Measurements from ENCODE around the gene UTS2. TPM values are rescaled to one million over a fixed set of nuclear protein-coding genes. Genes with fewer than 3 reads are reported as not detected.
A peak's percentile ranks its signal among the peaks of the same experiment; 100 is the strongest.

UTS2 gene
- total RNA-seq, 2 donors from 2014 or later, result 1.0 to 2.2 TPM

DNA sequence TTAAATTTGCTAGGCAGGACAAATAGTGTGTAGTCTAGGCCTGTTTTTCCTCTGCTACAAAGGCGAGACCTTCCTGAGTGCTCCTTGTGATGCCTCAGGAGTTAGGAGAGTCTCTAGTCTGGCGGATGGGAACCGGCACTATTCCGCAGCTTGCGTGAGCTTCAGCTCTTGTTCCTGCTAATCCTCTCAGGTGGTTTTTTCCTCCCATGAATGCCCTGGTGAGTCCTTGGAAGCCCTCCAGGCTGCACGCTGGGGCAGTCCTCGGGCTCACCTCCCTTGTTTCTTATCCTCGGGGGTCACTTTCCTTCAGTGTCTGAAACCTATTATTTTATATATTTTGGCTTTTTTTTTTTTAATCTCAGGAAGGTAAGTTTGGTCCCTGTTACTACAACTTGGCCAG lies 28.2 kb downstream of the UTS2 start:
- peaks cover 11% of the 10 kb centered on the region for H3K36me3 Mint-ChIP-seq (ENCODE audit: low read depth)
- H3K27ac Mint-ChIP-seq, result no peak overlapping the region
- peaks cover 4% of the 10 kb centered on the region for H3K4me1 Mint-ChIP-seq
- H3K9me3 ChIP-seq (ENCODE audit: control insufficient read depth, low read length, poor library complexity, severe bottlenecking), result no peaks in the 10 kb centered on the region
- no peaks in the 10 kb centered on the region for H3K27me3 Mint-ChIP-seq
- DNase-seq (no peak), ATAC-seq (no peak)
- H3K4me3 Mint-ChIP-seq, result no peak overlapping the region

DNA sequence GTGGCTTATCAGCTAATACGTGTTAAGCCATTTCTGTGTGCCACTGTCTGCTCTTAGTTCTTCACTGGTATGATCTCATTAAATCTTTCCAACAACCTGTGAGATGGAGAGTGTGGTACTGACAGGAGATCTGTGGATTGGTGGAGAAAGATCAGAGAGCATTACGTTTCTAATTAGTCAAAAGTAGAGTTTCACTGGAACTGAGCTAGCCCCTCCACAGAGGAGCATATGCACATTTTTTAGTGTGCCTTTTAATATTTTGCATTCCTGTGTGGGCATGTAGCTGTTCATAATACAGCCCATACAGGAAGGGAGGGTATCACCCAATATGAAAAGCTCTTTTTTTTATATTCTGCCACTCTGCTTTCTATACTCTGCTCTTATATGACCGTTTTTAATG lies 31.6 kb downstream of the UTS2 start:
- Mint-ChIP-seq H3K27me3 (no peaks in the 10 kb centered on the region), H3K4me1 (no peaks in the 10 kb centered on the region), H3K36me3 (ENCODE audit: low read depth) (peaks cover 5% of the 10 kb centered on the region), H3K4me3 (no peak overlapping the region), H3K27ac (no peak overlapping the region)
- no peak for ATAC-seq
- DNase-seq, result no peak
- no peaks in the 10 kb centered on the region for H3K9me3 ChIP-seq (ENCODE audit: control insufficient read depth, low read length, poor library complexity, severe bottlenecking)

DNA sequence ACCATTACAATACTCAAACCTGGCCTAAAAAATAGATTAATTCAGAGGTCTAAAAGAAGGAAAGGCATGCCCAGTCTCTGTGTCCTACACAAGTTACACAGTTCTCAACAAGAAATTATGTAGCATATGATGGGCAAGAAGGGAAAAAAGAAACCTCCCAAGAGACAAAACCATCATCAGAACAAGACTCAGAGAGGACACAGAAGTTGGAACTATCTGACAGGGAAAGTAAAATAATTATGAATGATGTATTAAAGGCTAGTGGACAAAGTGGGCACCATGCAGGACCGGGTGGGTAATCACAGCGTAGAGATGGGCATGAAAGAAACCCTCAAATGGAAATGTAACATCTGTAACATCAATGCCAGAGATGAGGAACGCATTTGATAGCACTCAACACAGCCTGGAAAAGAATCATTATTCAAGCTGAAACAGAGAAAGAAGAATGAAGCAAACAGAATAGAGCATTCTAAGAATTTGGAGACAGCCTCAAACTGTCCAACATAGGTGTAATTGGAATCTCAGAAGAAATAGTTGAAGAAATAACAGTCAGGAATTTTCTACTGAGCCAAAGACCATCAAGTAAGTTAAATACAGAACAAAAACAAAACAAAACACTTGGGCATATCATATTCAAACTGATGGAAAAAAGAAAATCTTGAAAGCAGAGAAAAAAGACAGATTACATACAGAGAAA lies 39.0 kb downstream of the UTS2 start:
- Mint-ChIP-seq H3K4me3 (no peak overlapping the region), H3K27ac (no peak overlapping the region), H3K27me3 (no peaks in the 10 kb centered on the region), H3K4me1 (no peaks in the 10 kb centered on the region), H3K36me3 (ENCODE audit: low read depth) (peaks cover 7% of the 10 kb centered on the region)
- H3K9me3 ChIP-seq (ENCODE audit: control insufficient read depth, low read length, poor library complexity, severe bottlenecking), result peaks cover 3% of the 10 kb centered on the region
- ATAC-seq, result no peak
- no peak for DNase-seq

DNA sequence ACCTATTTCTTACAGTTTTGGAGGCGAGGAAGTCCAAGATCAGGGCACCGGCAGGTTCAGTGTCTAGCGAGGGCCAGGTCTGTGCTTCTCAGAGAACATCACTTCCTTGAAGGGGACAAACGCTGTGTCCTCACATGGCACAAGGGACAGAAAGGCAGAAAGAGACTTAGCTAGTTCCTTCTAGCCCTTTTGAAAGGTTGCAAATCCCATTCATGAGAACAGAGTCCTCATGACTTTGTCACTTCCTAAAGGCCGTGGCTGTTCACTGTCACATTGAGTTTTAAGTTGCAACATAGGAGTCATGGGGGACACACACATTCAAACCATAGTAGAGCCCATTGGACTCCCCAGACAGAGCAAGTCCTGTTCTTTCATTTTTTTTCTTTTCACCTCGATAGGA lies 41.4 kb downstream of the UTS2 start:
- ATAC-seq (no peak), DNase-seq (no peak)
- no peaks in the 10 kb centered on the region for H3K27me3 Mint-ChIP-seq
- H3K36me3 Mint-ChIP-seq (ENCODE audit: low read depth), result peaks cover 7% of the 10 kb centered on the region
- no peak overlapping the region for H3K4me3 Mint-ChIP-seq
- no peaks in the 10 kb centered on the region for H3K4me1 Mint-ChIP-seq
- no peak overlapping the region for H3K27ac Mint-ChIP-seq
- peaks cover 3% of the 10 kb centered on the region for H3K9me3 ChIP-seq (ENCODE audit: control insufficient read depth, low read length, poor library complexity, severe bottlenecking)

DNA sequence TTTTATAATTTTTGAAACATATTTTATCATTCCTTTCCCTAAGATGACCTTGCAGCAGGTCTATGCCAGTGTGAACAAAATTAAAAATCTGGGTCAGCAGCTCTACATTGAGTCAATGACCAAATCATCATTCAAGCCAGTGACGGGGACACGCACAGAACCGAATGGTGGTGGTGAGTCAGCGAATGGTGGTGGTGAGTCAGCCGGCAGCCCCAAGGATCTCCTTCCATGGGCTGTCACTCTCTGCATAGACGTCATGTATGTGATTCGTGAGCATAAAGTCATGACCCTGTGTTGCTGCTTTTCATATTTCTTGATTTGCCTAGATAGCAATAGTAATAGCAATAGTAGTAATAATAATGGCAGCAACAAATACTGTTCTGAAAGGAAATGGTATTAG lies 42.5 kb downstream of the UTS2 start:
- H3K36me3 Mint-ChIP-seq (ENCODE audit: low read depth), result peaks cover 7% of the 10 kb centered on the region
- no peaks in the 10 kb centered on the region for H3K4me1 Mint-ChIP-seq
- peaks cover 3% of the 10 kb centered on the region for H3K9me3 ChIP-seq (ENCODE audit: control insufficient read depth, low read length, poor library complexity, severe bottlenecking)
- H3K27me3 Mint-ChIP-seq, result no peaks in the 10 kb centered on the region
- H3K4me3 Mint-ChIP-seq, result no peak overlapping the region
- no peak overlapping the region for H3K27ac Mint-ChIP-seq
- DNase-seq (no peak), ATAC-seq (no peak)

DNA sequence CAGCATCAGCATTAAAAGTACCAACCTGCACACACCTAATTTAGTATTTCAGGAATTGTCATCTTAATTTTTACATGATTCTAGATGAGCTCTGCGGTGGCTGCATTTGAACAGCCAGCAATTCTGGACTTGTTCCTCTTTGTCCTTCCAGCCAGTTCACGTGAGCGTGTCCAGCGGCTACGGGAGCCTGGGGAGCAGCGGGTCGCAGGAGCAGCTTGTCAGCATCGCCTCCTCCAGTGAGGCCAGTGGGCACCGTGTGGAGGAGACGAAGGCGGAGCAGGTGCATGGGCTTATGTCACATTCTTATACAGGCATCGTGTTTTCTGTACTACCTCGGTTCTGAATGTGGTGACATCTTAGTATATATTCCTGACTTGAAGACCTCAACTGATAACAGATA lies 43.1 kb downstream of the UTS2 start:
- ATAC-seq, result no peak
- H3K9me3 ChIP-seq (ENCODE audit: control insufficient read depth, low read length, poor library complexity, severe bottlenecking), result peaks cover 3% of the 10 kb centered on the region
- no peak for DNase-seq
- H3K27me3 Mint-ChIP-seq, result no peaks in the 10 kb centered on the region
- no peak overlapping the region for H3K27ac Mint-ChIP-seq
- no peak overlapping the region for H3K4me3 Mint-ChIP-seq
- H3K4me1 Mint-ChIP-seq, result no peaks in the 10 kb centered on the region
- H3K36me3 Mint-ChIP-seq (ENCODE audit: low read depth), result peaks cover 10% of the 10 kb centered on the region

DNA sequence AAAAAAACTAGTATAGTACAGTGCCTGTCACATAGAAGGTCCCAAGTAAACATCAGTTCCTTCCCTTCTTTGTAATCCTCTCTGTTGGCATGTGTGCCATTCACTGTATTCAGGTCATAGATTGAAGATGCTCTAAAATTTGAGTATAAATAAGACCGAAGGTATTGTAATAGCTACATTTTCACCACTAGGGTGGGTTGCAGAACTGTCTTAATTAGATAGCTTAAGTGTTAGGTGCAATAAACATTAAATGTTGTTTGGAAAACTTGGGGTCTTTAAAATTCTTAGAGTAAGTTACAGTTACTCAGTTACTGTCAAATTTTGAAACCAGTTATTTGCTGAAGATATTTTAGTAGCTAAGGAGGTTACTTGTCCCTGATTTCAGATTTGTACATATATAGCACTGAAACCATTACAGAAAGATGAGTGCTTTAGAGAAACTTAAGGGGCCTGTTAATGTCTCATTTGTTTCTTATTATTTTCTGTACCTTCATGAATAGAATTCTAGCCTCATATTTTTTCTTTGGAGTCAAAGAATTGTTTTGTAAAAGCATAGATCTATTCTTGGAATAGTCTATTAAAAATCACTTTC lies 44.5 kb downstream of the UTS2 start:
- no peaks in the 10 kb centered on the region for H3K27me3 Mint-ChIP-seq

DNA sequence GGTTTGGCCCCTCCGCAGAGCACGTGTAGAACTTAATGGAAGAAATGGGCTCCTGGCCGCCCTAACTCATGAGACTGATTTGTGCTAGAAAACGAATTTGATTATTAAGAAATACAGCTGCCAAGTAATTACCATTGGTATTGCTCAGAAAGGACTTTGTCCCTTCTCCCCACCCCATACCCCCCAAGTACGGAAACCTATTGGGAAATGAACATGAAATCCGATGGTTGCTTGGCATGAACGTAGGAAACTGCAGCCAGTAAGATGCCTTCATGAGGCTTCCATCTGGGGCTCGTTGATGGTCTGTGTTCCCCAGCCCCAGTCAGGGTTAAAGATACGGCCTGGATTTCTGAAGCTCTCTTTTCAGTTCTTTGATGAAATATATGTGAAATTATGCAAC lies 47.4 kb downstream of the UTS2 start:
- Mint-ChIP-seq H3K36me3 (ENCODE audit: low read depth) (peaks cover 3% of the 10 kb centered on the region), H3K4me1 (no peaks in the 10 kb centered on the region), H3K27me3 (no peaks in the 10 kb centered on the region), H3K4me3 (no peak overlapping the region), H3K27ac (no peak overlapping the region)
- no peak for ATAC-seq
- DNase-seq, result no peak
- H3K9me3 ChIP-seq (ENCODE audit: control insufficient read depth, low read length, poor library complexity, severe bottlenecking), result no peaks in the 10 kb centered on the region

More for the DNA sequence above, 44.5 kb downstream of the UTS2 start:
- ATAC-seq (peak; percentile 42), DNase-seq (no peak)
- H3K36me3 Mint-ChIP-seq (ENCODE audit: low read depth), result peaks cover 5% of the 10 kb centered on the region
- H3K9me3 ChIP-seq (ENCODE audit: control insufficient read depth, low read length, poor library complexity, severe bottlenecking), result no peaks in the 10 kb centered on the region
- no peak overlapping the region for H3K27ac Mint-ChIP-seq
- no peak overlapping the region for H3K4me3 Mint-ChIP-seq
- H3K4me1 Mint-ChIP-seq, result no peaks in the 10 kb centered on the region

Other genes starting within 250 kb of the UTS2 start
- 10 to 100 TPM; 59.3 to 75.1 TPM for gene VAMP3, start 81.8 kb downstream of the UTS2 start, total RNA-seq
- 10 to 100 TPM; 17.1 to 21.2 TPM for gene PER3, start 68.8 kb downstream of the UTS2 start, total RNA-seq
- 1 to 10 TPM in 1 of 2 donors, under 1 TPM in 1; 0.50 to 1.1 TPM for gene TNFRSF9, start 87.8 kb upstream of the UTS2 start, total RNA-seq
- 100 to 1,000 TPM; 106 to 123 TPM for gene PARK7, start 108.6 kb upstream of the UTS2 start, total RNA-seq
- 1 to 10 TPM; 1.1 to 1.8 TPM for gene ERRFI1, start 173.2 kb upstream of the UTS2 start, total RNA-seq

Measured in T-helper 17 cell (primary cell).